Left lung (tissue), 10 donors: Measurements from ENCODE around the gene SRGAP2. TPM values are rescaled to one million over a fixed set of nuclear protein-coding genes. Genes with fewer than 3 reads are reported as not detected.
"Not testable (repeated sequence)": the region's sequence is repeated elsewhere in the genome, so short reads cannot be mapped to it uniquely, and the experiment has no call there.

Experiments
- ATAC-seq: fragments of 200-7000 bp; cut with Tn5 transposase; one replicate; pipeline ENCODE4 v1.9.1; 2020; ENCODE audit warnings: moderate library complexity
- DNase-seq, 4 donors: peaks; one replicate each; pipeline ENCODE4 v3.0.0-alpha.2; 2013 to 2020
- H3K27ac ChIP-seq, 2 donors: fragments of 200-600 bp; sonication (generic) in 1 of 2; one replicate each; pipeline versions ENCODE4 v1.5.0 to v1.8.0; 2020 to 2021
- H3K27me3 ChIP-seq, 2 donors: fragments of 200-600 bp; sonication (generic) in 1 of 2; one replicate each; pipeline versions ENCODE4 v1.5.0 to v1.8.0; 2020 to 2021
- H3K36me3 ChIP-seq, 2 donors: fragments of 200-600 bp; sonication (generic) in 1 of 2; one replicate each; pipeline versions ENCODE4 v1.5.0 to v1.8.0; 2020 to 2021
- H3K4me1 ChIP-seq, 2 donors: fragments of 200-600 bp; one replicate each; pipeline ENCODE4 v1.8.0; 2021
- H3K4me3 ChIP-seq, 2 donors: fragments of 200-600 bp; sonication (generic) in 1 of 2; one replicate each; pipeline versions ENCODE4 v1.5.0 to v1.8.0; 2020 to 2021; ENCODE audit warnings: mild to moderate bottlenecking in 1 of 2
- H3K9me3 ChIP-seq, 2 donors: fragments of 200-600 bp; sonication (generic) in 1 of 2; one replicate each; pipeline versions ENCODE4 v1.5.0 to v1.8.0; 2020 to 2021
- intact Hi-C, 2 donors: fragments of 100-400 bp; cut with DNase I; formaldehyde crosslinking; loops; one replicate each; pipeline versions ENCODE4 v1.11.2 to v1.14.2; 2022
- polyA plus RNA-seq, 6 donors: library from polyadenylated mRNA; unstranded; fragments of 120-200 nt; gene quantifications; one replicate each; pipeline ENCODE4 v1.2.1, GENCODE V29; 2013; ENCODE audit not compliant: insufficient read length in 6 of 6
- total RNA-seq, 2 donors: library from RNA; stranded (reverse); fragmentation: NEBNext Ultra II Directional; extraction: Animal tissue kit (Norgen Biotek cat#: 25700); gene quantifications; one replicate each; pipeline ENCODE4 v1.2.1, GENCODE V29; 2021
- donor health status: DM: no; HTN: yes; CAD: no.
- donor health status: DM: no; HTN: no; CAD: no.

The SRGAP2 gene
- total and polyA plus RNA-seq, 8 donors: 58.9 to 72.4 (median 64.6) TPM

GRCh38 chr1:206235190-206235589, 31.8 kb downstream of the SRGAP2 start:
- intact Hi-C loops: not testable (repeated sequence)

GRCh38 chr1:206240288-206240687, 36.9 kb downstream of the SRGAP2 start:
- DNase-seq, H3K4me3 ChIP-seq, H3K9me3 ChIP-seq, H3K27me3 ChIP-seq, intact Hi-C loops, H3K27ac ChIP-seq, ATAC-seq, H3K4me1 ChIP-seq, H3K36me3 ChIP-seq: not testable (repeated sequence)

More at GRCh38 chr1:206235190-206235589, 31.8 kb downstream of the SRGAP2 start:
- H3K27ac ChIP-seq, DNase-seq, H3K36me3 ChIP-seq, H3K27me3 ChIP-seq, H3K9me3 ChIP-seq, H3K4me1 ChIP-seq, H3K4me3 ChIP-seq, ATAC-seq: not testable (repeated sequence)

DNA sequence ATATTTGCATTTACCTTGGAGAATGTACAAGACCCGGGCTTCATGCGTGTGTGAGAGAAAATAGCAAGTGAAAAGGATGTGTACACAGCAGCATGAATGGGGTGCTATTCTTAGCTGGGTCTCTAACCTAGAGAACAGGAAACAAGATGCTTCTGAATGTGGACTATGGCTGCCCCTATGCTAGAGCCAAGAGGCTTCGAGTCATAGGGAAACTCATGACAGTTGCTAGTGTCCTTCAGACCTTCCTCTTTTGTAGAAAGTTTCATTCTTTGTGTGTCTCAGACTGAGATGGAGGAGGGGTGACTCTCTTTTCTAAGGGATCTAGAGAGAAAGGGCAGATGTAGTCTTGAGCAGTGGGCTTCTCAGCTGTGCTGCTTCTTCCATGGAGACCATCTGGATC, 40.0 kb downstream of the SRGAP2 start:
- DNase-seq (peak in 1 of 4 donors; percentile 33), ATAC-seq (peak; percentile 92)
- H3K9me3 ChIP-seq, H3K4me3 ChIP-seq, H3K4me1 ChIP-seq, H3K36me3 ChIP-seq, intact Hi-C loops, H3K27me3 ChIP-seq, H3K27ac ChIP-seq: not testable (repeated sequence)

DNA sequence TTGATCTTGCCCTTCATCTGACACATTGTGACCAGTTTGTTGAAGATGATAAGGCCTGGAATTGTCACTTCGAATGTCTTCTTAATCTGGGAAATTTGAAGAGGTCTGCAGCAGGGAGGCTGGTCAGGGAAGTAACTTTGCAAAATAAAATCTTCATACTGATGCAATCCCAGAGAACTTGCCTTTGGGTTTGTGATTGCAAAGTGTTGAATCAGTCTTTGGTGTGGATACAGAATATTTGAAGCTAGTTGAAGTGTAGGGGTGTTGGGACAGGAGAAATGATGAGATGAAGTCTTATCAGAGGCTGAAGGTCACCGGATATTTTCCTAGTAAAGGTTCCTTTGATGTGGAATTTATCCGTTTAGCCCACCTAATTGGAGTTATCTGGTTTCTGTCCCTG, 42.1 kb downstream of the SRGAP2 start:
- H3K9me3 ChIP-seq, intact Hi-C loops, ATAC-seq: not testable (repeated sequence)

GRCh38 chr1:206246129-206246886, 43.0 kb downstream of the SRGAP2 start:
- ATAC-seq, H3K36me3 ChIP-seq, H3K9me3 ChIP-seq, H3K27ac ChIP-seq, H3K4me3 ChIP-seq, intact Hi-C loops, DNase-seq, H3K4me1 ChIP-seq, H3K27me3 ChIP-seq: not testable (repeated sequence)

More for the DNA sequence above, 42.1 kb downstream of the SRGAP2 start:
- H3K4me3 ChIP-seq, H3K36me3 ChIP-seq, DNase-seq, H3K4me1 ChIP-seq, H3K27me3 ChIP-seq, H3K27ac ChIP-seq: not testable (repeated sequence)

DNA sequence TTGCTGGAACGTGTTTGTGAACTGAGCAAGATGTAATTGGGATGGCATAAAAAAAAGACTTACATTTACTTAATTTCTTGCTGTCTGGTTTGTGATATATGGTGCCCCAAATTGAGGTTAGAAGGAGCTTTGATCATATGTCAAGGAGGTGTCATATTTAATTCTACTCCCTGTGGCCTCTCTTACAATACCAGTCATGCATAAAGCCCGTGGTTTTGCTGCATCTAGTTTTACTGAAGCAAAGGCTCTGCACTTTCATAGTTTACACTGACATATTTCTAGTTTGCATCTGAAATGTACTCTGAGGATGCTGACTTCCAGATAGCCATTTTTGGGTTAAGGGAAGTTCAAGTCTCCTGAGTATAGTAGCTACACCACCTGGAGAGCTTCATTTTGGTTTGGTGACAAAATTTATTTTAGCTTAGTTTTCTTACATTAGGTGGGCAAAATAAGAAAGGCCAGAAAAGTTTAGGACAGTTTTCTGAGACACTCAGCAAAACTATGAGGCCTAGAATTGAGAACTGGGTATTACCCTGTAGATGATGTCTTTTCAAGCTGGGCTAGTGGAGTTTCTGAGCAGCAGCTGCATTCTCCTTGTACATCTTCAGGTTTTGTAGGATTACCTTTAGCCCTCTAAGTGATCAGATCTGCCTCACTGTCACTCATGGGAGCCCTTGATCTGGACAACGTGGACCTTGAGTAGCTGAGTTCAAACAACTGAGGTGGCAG, 47.8 kb downstream of the SRGAP2 start:
- H3K9me3 ChIP-seq, H3K36me3 ChIP-seq, intact Hi-C loops, H3K4me1 ChIP-seq, H3K27ac ChIP-seq, ATAC-seq, H3K4me3 ChIP-seq, DNase-seq, H3K27me3 ChIP-seq: not testable (repeated sequence)

DNA sequence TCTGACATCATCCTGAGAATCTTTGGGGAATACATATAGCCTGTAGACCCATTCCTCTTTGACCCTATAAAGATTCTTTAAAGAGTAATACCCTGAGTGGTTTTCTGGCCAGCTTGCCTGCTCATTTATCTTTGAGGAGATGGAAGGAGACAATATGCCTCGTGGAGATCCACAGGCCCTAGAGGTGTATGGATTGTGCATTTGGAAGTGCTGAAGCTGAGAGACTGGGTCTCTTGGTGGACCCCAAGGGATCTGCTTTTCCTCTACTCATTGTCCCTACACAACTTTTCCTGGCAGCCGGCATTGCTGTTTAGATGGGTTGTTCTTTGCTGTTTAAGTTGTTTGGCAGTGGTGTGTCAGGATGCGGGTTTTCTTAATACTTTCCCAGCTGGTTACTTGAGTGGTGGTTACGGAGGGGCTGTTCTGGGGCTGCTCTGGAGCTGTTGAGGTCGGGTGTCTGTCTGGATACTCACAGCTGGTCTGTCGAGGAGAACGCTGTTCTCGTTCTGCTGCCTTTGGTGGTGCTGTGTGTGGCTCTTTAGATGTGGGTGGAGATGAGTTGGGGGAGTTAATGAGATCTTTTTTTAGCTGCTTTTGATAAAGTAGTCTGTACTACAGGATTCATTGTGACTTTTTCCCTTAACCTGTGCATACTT, 49.5 kb downstream of the SRGAP2 start:
- H3K4me1 ChIP-seq, H3K9me3 ChIP-seq, intact Hi-C loops, H3K27me3 ChIP-seq, H3K27ac ChIP-seq, H3K36me3 ChIP-seq, H3K4me3 ChIP-seq, ATAC-seq: not testable (repeated sequence)
- DNase-seq: peak in 1 of 4 donors; percentile 15

Other genes with a start within 250 kb of the SRGAP2 start
- 10 to 100 TPM; 13.4 to 14.2 TPM for gene RAB7B, start 200.1 kb upstream of the SRGAP2 start, total RNA-seq
- 1 to 10 TPM; 3.2 to 4.8 (median 3.7) TPM for gene RAB7B, start 200.1 kb upstream of the SRGAP2 start, polyA plus RNA-seq
- gene CTSE, start 179.6 kb upstream of the SRGAP2 start, total RNA-seq: 100 to 1,000 TPM; 191 to 624 TPM
- under 1 TPM; 0.35 to 0.93 (median 0.53) TPM for gene CTSE, start 179.6 kb upstream of the SRGAP2 start, polyA plus RNA-seq
- gene RHEX, start 150.4 kb upstream of the SRGAP2 start, total RNA-seq: 1 to 10 TPM; 1.1 to 2.4 TPM
- under 1 TPM in 5 of 6 donors, not detected in 1; 0.18 to 0.44 (median 0.30) TPM for gene RHEX, start 150.4 kb upstream of the SRGAP2 start, polyA plus RNA-seq
- gene AVPR1B, start 86.2 kb upstream of the SRGAP2 start, total RNA-seq: not detected
- gene AVPR1B, start 86.2 kb upstream of the SRGAP2 start, polyA plus RNA-seq: under 1 TPM in 3 of 6 donors, not detected in 3; 0.08 to 0.11 (median 0.10) TPM
- gene FAM72A, start 702 bp upstream of the SRGAP2 start, total RNA-seq: 1 to 10 TPM; 3.9 to 5.0 TPM
- 1 to 10 TPM; 5.2 to 7.7 (median 7.2) TPM for gene FAM72A, start 702 bp upstream of the SRGAP2 start, polyA plus RNA-seq